ENCODE data around the gene PITX2.
"Not testable (repeated sequence)": the region's sequence is repeated elsewhere in the genome, so short reads cannot be mapped to it uniquely, and the experiment has no call there.

The PITX2 gene

DNA sequence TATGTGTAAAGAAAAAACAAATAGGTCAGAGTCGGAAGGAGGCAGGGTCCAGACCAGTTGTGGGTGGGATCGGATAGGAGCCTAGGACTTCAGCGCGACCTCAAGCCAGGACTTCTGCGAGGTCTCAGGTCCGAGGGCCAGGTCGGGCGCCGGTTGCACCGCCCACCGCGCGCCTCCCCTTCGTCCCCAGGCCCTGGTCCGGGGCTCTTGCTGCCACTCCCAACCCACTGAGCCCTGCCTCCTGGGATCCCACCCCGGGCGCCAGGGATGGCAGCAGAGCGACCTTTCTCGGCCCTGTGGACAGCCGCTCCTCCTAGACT is 12.3 kb downstream of the PITX2 start:
- no peak for DNase-seq

DNA sequence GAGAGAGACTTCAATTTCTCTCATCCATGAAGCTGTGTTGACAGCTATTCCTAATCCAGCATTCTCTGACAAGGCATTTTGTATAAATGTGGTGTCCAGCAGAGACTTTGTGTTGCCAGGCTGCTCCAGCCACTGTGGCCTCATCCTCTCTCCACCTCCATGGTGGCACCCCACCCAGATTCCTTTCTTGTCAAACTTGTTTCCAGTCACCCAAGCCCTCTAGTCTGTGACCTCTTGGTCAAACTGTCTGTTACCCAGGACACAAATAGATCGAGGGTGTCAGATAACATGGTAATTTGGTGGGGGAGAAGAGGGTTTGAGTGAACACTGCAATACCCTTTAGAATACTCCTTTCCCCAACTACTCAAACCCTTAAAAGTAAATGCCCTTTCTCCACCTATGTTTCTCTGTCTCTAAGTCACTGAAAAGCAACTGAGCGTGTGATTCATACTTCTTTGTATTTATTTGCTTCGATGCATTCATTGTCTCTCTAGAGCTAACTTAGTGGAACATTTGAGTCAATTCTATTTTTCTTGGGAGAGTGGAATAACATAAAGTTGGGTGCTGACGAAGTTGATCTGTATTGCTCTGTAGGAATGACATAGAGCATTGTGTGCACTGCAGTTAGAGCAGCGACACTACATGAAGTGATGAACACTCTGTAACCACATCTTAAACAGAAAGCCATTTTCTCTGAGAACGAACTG is 13.7 kb downstream of the PITX2 start:
- no peak for DNase-seq

DNA sequence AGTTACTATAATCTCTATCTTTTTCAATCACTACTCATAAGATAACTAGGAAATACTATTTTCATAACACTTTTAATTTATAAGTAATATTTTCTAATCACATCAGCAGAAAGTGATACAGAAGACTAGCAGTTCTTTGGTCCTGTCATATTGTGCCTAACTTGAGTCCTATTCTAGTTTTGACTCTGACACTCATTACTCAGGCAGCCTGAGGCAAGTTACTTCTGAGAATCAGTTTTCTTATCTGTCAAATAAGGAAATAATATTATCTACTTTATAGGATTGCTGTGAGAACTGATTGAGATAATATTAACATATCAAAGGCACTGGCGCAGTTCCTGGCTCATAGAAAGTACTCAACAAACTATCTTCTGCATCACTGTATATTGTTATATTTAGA is 17.8 kb downstream of the PITX2 start:
- DNase-seq = no peak

DNA sequence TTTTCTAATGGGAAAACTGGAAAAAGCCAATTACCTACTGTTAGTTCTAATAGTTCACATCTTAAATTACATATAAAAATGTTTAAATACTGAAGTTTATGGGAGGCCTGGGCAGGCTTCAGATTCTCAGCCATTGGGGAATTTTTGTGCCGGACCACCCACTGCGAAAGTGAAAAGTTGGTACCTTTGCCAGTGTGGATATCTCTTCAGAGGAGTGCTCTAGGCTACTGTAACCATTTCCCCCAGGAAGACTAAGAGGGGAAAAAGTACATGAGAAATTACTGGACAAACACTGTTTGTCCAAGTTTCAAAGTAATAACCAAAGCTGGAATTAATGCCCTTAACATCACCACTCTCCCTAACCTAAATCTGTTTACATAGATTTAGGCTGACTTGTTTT is 20.8 kb downstream of the PITX2 start:
- DNase-seq = no peak

DNA sequence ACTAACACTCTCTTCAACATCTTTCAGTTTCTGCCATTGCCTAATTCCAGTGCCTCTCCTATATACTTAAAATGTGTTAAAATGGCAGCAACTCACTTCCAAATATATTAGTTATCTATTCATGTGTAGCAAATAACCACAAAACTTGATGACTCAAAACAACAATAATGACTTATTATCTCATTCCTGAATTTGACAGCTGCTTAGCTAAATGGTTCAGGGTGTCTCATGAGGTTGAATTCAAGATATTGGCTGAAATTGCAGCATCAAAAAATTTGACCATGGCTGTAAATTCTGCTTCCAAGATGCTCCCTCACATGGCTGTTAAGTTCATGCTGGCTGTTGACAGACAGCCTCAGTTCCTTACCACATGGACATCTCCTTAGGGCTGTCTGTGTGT is 25.3 kb downstream of the PITX2 start:
- no peak for DNase-seq

DNA sequence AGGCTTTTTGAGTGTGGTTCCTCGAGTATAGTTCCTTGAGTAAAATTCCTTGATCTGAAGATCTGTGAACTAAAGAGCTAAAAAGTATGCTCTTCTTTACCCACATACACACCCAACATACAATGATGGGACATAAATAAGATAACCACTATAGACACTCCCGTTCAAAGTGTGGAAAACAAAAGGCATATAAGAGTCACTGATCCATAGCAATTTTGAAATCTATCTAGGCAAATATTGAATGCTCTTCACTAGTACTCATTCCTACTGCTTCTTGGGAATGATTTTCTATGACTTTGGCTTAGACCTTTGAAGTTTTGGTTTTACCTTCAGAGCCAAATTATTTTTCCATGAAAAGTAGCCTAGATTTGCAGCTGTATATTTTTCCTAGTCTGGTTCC is 26.4 kb downstream of the PITX2 start:
- DNase-seq = no peak

DNA sequence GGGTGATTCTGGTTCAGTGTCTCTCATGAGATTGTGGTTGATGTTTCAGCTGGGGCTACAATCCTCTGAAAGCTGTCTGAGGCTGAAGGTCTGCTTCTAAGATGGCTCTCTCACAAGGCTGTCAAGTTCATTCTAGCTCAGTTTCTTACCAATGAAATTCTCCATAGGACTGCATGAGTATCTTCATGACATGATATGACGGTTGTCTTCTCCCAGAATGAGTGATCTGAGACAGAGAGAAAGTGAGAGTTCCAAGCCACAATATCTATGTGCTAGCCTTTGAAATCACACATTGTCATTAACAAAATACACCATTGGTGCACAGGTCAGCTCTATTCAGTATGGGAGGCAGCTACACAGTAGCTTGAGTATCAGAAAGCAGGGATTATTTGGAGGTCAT is 27.3 kb downstream of the PITX2 start:
- no peak for DNase-seq

DNA sequence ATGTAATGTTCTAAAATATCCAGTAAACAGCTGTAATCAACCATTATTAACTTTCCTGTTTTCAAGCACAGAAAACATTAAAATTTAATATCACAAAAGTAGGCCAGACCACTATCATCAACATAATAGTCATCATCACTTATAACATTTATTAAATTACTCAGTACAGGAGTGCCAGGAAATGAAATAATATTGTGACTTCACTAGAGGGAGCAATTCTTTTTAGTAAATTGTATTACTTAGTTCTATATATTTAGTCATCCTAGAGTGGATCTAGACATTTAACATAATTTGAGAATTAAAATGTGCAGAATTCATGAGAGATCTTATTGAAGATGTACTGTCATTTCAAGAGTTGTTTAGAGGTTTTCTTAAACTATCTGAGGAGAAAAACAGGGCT is 33.6 kb downstream of the PITX2 start:
- no peak for DNase-seq

DNA sequence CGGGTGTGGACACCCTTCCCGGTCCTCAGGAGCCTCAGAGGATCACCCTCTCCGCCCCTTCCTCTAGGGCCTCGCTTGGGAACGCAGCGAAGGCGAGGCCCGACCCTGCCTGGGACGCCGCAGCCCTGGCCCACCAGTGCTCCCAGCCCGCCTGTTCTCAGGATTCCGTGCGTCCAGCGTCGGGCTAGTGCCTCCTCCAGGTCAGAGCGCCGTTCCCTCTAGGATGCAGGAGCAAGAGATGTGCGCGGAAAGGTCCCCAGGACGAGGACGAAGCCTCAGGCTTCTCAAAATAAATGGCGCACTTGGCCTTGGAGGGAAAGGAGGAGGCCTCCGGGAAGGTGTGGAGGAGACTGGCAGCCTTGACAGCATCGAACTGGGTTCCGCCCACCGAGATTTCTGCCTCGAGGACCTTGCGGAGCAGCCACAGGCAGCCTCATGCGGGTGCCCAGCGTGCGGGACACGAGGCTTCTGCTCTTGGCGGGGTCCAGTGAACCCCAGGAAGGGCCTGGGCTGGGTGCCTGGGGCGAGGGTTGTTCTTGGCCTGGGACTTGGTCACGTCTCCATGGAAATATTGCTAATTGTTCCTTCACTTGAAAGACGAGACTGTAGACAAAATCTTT is 35.1 kb downstream of the PITX2 start:
- no peak for DNase-seq

DNA sequence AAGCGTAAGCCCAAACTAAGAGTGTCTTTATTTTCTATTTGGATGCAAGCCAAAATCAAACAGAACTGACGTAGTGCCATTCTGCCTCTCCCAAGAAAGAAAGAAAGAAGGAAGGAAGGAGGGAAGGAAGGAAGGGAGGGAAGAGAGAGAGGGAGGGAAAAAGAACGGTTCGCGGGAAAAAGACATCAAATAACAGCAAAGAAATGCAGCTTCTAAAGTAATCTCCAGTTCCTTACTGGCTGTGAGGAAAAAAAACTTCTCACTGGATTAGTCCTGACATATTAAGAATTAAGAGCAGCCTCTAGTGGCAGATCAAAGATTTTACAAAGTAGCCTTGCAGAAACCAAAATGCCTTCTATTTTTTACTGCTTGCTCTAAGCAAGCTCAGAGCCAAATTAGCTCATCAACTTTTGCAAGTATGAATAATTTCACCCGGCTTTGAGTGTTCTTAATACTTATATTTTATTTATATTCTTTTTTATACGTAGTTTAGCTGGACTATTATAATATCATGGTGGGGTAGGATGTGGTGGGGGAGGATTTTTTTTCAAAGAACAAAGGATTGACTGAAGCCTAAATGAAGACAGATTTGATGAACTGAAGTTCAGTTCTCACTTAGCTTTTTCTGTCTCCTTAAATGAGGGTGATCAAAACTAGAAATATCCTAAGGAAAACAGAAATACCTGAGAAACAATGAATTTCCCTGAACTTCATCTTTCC is 36.6 kb downstream of the PITX2 start:
- DNase-seq = peak; percentile 26

DNA sequence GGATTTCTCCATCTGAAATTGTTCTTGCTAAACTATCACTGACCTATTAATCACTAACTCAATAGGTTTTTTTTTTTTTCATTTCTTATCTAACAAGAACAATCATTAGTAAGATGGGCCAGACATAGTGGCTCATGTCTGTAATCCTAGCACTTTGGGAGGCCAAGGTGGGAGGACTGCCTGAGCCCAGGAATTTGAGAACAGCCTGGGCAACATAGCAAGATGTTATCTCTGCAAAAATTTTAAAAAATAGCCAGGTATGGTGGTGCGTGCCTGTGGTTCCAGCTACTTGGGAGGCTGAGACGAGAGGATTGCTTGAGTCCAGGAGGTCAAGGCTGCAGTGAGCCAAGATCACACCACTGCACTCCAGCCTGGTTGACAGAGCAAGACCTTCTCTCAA is 46.2 kb downstream of the PITX2 start:
- not testable (repeated sequence) for DNase-seq

All from hematopoietic multipotent progenitor cell treated with erythropoietin and hydrocortisone succinate and interleukin-3 and kit ligand, for 8 days (in vitro differentiated cells).